Measurements from ENCODE around the gene KRTAP10-10. TPM values are rescaled to one million over a fixed set of nuclear protein-coding genes. Genes with fewer than 3 reads are reported as not detected.
"Not testable (repeated sequence)": the region's sequence is repeated elsewhere in the genome, so short reads cannot be mapped to it uniquely, and the experiment has no call there.

Gene KRTAP10-10
- polyA plus RNA-seq, 1 donor, result not detected

GRCh38 chr21:44626262-44626661, 10.9 kb upstream of the KRTAP10-10 start:
- DNase-seq (ENCODE audit: low read depth), result no peak

GRCh38 chr21:44626673-44627143, 10.4 kb upstream of the KRTAP10-10 start, which contains the start of gene KRTAP10-9:
Gene KRTAP10-9 (plus strand): TSS chr21:44627093. CDS start chr21:44627172, 79 bp downstream.
- DNase-seq (ENCODE audit: low read depth), result no peak

GRCh38 chr21:44627181-44627822, 9.9 kb upstream of the KRTAP10-10 start:
- DNase-seq (ENCODE audit: low read depth), result not testable (repeated sequence)

- DNase-seq (ENCODE audit: low read depth), result not testable (repeated sequence)
These were observed 9.3 kb upstream of the KRTAP10-10 start for GRCh38 chr21:44627831-44628233.

- DNase-seq (ENCODE audit: low read depth), result no peak
These were observed 8.3 kb upstream of the KRTAP10-10 start for GRCh38 chr21:44628707-44629391.

- no peak for DNase-seq (ENCODE audit: low read depth)
These were observed 6.7 kb upstream of the KRTAP10-10 start for GRCh38 chr21:44630440-44630839.

- no peak for DNase-seq (ENCODE audit: low read depth)
These were observed 5.1 kb upstream of the KRTAP10-10 start for GRCh38 chr21:44632067-44632466.

- DNase-seq (ENCODE audit: low read depth), result no peak
These were observed 743 bp upstream of the KRTAP10-10 start for GRCh38 chr21:44636209-44637017.

- DNase-seq (ENCODE audit: low read depth), result not testable (repeated sequence)
These were observed 744 bp downstream of the KRTAP10-10 start for GRCh38 chr21:44637851-44638348.

- not testable (repeated sequence) for DNase-seq (ENCODE audit: low read depth)
These were observed 1.6 kb downstream of the KRTAP10-10 start for GRCh38 chr21:44638506-44639330.

- no peak for DNase-seq (ENCODE audit: low read depth)
These were observed 2.1 kb downstream of the KRTAP10-10 start for GRCh38 chr21:44639331-44639655.

- no peak for DNase-seq (ENCODE audit: low read depth)
These were observed 3.6 kb downstream of the KRTAP10-10 start for GRCh38 chr21:44640761-44641160.

GRCh38 chr21:44643741-44644310, 6.7 kb downstream of the KRTAP10-10 start:
- no peak for DNase-seq (ENCODE audit: low read depth)

- no peak for DNase-seq (ENCODE audit: low read depth)
These were observed 7.7 kb downstream of the KRTAP10-10 start for GRCh38 chr21:44644878-44645277.

- not testable (repeated sequence) for DNase-seq (ENCODE audit: low read depth)
These were observed 9.4 kb downstream of the KRTAP10-10 start, which contains the start of gene KRTAP10-11 for GRCh38 chr21:44646366-44647221. Gene KRTAP10-11 (plus strand): TSS chr21:44646414. CDS start chr21:44646459, 45 bp downstream.

GRCh38 chr21:44647222-44647552, 10.0 kb downstream of the KRTAP10-10 start:
- DNase-seq (ENCODE audit: low read depth), result no peak

- DNase-seq (ENCODE audit: low read depth), result no peak
These were observed 11.6 kb downstream of the KRTAP10-10 start for GRCh38 chr21:44648557-44649311.

GRCh38 chr21:44649521-44650100, 12.5 kb downstream of the KRTAP10-10 start:
- no peak for DNase-seq (ENCODE audit: low read depth)

Data from forelimb muscle (tissue), 1 donor.